ENCODE data around the gene ALPI.

DNA sequence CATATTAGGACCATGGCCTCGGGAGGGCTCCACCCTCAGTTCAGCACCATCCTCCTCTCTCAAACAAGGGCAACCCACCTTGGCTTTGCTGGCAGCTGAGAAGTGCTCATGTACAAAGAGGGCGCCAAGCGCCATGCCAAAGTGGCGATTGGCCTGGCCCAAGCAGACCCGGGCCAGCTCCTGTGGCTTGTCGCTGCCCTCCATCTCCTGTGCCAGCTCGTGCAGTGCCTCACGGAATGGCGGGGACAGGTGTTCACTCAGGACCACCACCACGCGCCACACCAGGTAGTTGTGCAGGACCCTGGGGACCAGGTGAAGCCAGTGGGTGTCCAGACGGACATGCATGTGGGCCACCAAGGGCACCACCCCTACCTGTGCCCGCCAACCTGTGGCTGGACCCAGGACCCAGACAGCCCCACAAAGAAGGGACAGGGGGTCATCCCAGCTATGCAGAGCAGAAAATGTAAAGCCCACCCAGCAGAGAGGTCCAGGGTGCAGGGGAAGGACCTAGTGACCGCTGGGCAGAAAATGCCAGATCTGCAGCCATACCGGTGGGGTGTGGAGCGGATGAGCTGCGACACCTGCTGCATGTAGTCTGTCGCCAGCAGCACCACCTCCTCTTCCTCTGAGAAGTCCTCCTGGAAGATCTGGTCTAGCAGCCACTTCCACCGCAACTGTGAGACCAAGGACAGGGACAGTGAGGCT, 28.1 kb downstream of the ALPI start:
- TF ChIP-seq, protein P1, sequence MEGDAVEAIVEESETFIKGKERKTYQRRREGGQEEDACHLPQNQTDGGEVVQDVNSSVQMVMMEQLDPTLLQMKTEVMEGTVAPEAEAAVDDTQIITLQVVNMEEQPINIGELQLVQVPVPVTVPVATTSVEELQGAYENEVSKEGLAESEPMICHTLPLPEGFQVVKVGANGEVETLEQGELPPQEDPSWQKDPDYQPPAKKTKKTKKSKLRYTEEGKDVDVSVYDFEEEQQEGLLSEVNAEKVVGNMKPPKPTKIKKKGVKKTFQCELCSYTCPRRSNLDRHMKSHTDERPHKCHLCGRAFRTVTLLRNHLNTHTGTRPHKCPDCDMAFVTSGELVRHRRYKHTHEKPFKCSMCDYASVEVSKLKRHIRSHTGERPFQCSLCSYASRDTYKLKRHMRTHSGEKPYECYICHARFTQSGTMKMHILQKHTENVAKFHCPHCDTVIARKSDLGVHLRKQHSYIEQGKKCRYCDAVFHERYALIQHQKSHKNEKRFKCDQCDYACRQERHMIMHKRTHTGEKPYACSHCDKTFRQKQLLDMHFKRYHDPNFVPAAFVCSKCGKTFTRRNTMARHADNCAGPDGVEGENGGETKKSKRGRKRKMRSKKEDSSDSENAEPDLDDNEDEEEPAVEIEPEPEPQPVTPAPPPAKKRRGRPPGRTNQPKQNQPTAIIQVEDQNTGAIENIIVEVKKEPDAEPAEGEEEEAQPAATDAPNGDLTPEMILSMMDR (conservative IDR thresholded peaks at IDR 0.05 in 1 of 2, IDR thresholded peaks at IDR 0.05 in 1 of 2; ENCODE audit: low read depth in 1 of 2, low read length in 2 of 2) = no peak
- TF ChIP-seq EZH2 (IDR thresholded peaks at IDR 0.05; ENCODE audit: low read length, missing control alignments) = no peak

Measured in fibroblast of lung (primary cell).